ENCODE results near the gene GAA.
"Not testable (repeated sequence)": the region's sequence is repeated elsewhere in the genome, so short reads cannot be mapped to it uniquely, and the experiment has no call there.

Gene GAA

DNA sequence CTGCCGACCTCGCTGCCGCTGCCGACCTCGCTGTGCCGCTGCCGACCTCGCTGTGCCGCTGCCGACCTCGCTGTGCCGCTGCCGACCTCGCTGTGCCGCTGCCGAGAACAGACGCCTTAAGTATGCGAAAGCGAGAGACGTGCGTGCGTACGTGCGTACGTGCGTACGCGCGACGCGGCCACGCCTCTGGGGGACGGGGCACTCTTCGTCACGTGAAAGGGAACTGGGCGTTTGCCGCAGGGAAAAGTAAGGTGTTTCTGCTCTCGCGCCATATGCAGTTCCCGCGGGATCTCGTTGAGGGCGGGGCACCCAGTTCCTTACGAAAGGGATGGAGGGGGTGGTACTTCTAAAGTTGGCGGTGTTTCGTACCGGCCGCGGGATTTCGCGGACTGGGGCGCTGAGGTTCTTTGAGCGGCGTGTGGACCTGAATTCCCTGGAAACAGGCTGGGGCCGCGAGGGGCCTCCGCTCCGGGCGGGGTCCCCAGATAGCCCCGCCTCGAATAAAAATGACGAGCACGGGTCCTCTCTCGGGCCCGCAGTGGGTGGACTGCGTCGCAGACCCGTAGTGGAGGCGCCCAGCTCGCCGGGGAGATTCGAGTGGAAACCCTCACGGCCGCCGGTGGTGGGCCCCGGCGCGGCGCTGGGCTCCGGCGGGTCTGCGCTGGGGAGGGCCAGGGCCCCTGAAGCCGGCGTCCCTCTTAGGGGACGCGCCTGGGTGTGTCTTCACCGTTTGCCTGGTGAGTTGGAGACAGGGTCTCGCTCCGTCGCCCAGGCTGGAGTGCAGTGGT is 45.8 kb downstream of the GAA start, which contains the start of gene EIF4A3:
TSS of gene EIF4A3 (minus strand) at position 94 of the 788 bp plus-strand sequence. CDS start 167 bp downstream, outside the sequence.
- DNase-seq = peak; percentile 99

DNA sequence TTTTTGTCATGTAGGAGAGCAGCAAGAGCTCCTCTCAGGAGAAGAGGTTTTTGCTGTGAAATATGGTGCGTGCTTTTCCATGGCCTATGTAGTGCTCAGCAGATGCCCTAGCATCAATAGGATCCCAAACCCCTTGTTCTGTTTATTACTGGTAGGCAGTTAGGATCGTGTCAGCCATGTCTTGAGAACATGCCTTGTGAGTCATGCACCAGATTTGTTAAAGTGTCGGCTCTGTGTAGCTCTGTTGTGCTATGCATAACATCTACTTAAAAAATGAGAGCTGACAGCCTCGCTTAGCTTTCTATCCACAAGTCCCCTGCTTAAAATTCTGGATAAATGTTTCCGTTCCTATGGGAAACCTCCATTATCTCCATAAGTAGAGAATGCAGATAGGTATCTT is 50.0 kb downstream of the GAA start:
- no peak for DNase-seq

DNA sequence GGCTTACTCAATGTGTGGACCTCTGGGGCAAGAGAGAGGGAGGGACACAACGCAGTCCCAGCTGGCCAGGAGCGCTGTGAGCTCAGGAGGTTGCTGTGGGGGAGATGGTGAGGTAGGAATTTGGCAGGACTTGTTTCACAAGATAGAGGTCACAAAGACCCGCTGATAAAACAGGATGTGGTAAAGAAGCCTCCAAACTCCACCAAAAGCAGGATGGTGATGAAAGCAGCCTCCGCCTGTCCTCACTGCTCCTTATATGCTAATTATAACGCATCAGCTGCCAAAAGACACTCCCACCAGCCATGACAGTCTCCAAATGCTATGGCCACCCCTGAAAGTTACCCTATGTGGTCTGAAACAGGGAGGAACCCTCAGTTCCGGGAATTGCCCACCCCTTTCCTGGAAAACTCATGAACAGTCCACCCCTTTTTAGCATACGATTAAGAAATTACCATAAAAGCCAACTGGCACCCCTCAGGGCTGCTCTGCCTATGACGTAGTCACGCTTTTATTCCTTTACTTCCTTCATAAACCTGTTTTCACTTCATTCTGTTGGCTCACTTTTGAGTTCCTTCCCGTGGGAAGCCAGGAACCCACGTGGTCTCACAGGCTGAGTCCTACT is 50.8 kb downstream of the GAA start:
- DNase-seq = no peak

GRCh38 chr17:80153004-80153403 is 51.6 kb downstream of the GAA start:
- DNase-seq = no peak

- no peak for DNase-seq
Measured at GRCh38 chr17:80154166-80154565, 52.8 kb downstream of the GAA start.

DNA sequence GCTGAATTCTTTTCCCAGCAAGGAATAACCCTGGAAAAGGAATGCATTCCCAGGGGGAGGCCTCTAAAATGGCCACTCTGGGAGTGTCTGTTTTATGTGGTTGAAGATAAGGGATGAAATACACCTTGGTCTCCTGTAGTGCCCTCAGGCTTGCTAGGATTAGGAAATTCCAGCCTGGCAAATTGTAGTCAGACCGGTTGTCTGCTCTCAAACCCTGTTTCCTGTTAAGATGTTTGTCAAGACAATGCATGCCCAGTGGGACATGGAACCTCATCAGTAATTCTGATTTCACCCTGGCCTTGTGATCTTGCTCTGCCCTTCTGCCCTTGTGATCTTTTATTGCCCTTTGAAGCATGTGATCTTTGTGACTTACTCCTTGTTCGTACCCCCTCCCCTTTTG is 54.2 kb downstream of the GAA start:
- not testable (repeated sequence) for DNase-seq

- no peak for DNase-seq
Measured at GRCh38 chr17:80158846-80159245, 57.5 kb downstream of the GAA start.

- no peak for DNase-seq
Measured at GRCh38 chr17:80160536-80160935, 59.2 kb downstream of the GAA start.

GRCh38 chr17:80163336-80163735 is 62.0 kb downstream of the GAA start:
- no peak for DNase-seq

- DNase-seq = no peak
Measured at GRCh38 chr17:80164185-80164584, 62.8 kb downstream of the GAA start.

DNA sequence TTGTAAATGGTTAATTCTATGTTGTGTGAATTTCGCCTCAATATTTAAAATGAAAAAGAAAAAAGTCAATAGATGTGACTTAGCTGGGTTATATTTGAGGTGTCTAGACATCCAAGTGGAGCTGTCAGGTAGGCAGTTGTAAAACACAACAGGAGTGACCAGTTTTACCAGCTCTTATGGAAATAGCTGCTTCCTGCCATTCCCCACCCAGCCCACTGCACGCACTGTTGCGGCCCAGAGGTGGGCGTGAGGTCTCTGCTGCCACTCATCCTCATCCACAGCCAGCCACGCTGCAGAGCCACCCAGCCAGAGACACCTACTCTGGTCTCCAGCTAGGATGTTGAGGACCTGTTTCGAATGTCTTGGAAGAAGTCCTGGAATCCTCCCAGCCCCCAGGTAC is 65.1 kb downstream of the GAA start:
- DNase-seq = no peak

- no peak for DNase-seq
Measured at GRCh38 chr17:80168371-80168770, 67.0 kb downstream of the GAA start.

DNA sequence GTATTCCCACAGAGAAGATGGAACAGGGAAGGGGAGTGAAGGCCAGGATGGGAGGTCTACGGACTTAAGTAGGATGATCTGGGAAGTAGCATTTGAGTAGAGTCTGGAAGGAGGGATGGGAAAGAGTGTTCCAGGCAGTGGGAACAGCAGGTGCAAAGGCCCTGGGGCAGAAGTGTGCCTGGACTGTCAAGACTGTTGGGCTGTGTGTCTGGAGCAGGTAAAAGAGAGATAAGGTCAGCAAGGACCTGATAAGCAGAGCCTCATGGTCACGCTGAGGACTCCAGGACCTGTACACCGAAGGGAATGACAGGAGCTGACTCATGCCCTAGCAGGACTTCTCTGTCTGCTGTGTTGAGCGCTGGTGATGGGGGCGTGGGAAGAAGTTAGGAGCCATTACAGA is 67.7 kb downstream of the GAA start:
- DNase-seq = no peak
